HG02943 (cell line): ENCODE measurements around the gene GOT1.

Source experiments
- ATAC-seq: cut with Tn5 transposase; IDR thresholded peaks from one replicate; pipeline ENCODE4 v1.9.1; 2021; ENCODE audit warnings: mild to moderate bottlenecking, low read depth, moderate library complexity; ENCODE audit not compliant: unreplicated experiment

Gene GOT1

GRCh38 chr10:99435986-99436638 is 5.7 kb upstream of the GOT1 start:
- no peak for ATAC-seq

- no peak for ATAC-seq
These were observed 3.1 kb upstream of the GOT1 start for GRCh38 chr10:99433378-99434020.

- no peak for ATAC-seq
These were observed 2.5 kb upstream of the GOT1 start for GRCh38 chr10:99432881-99433280.

GRCh38 chr10:99432047-99432446 is 1.6 kb upstream of the GOT1 start:
- ATAC-seq = no peak

- no peak for ATAC-seq
These were observed 851 bp upstream of the GOT1 start for GRCh38 chr10:99431190-99431760.

GRCh38 chr10:99430116-99430450 is 341 bp downstream of the GOT1 start:
- peak; percentile 16 for ATAC-seq

- no peak for ATAC-seq
These were observed 818 bp downstream of the GOT1 start for GRCh38 chr10:99429517-99430095.

- no peak for ATAC-seq
These were observed 2.7 kb downstream of the GOT1 start for GRCh38 chr10:99427566-99428190.

GRCh38 chr10:99426689-99427088 is 3.7 kb downstream of the GOT1 start:
- ATAC-seq = no peak

- no peak for ATAC-seq
These were observed 5.2 kb downstream of the GOT1 start for GRCh38 chr10:99425204-99425603.

- no peak for ATAC-seq
These were observed 5.8 kb downstream of the GOT1 start for GRCh38 chr10:99424656-99425055.

GRCh38 chr10:99422529-99423096 is 7.8 kb downstream of the GOT1 start:
- ATAC-seq = no peak

- no peak for ATAC-seq
These were observed 9.1 kb downstream of the GOT1 start for GRCh38 chr10:99421233-99421739.

GRCh38 chr10:99419688-99420087 is 10.7 kb downstream of the GOT1 start:
- ATAC-seq = no peak

GRCh38 chr10:99418910-99419624 is 11.4 kb downstream of the GOT1 start:
- no peak for ATAC-seq

- no peak for ATAC-seq
These were observed 18.3 kb downstream of the GOT1 start for GRCh38 chr10:99412099-99412498.

- ATAC-seq = no peak
These were observed 18.9 kb downstream of the GOT1 start for GRCh38 chr10:99411546-99411945.

- ATAC-seq = no peak
These were observed 19.5 kb downstream of the GOT1 start for GRCh38 chr10:99410876-99411275.

GRCh38 chr10:99410146-99410545 is 20.3 kb downstream of the GOT1 start:
- ATAC-seq = no peak

- ATAC-seq = no peak
These were observed 24.3 kb downstream of the GOT1 start for GRCh38 chr10:99406149-99406548.
